CD14-positive monocyte (primary cell): ENCODE measurements around the gene MEIS2. TPM values are rescaled to one million over a fixed set of nuclear protein-coding genes. Genes with fewer than 3 reads are reported as not detected.
A peak's percentile ranks its signal among the peaks of the same experiment; 100 is the strongest.

Experiments
- DNase-seq, 3 donors: peaks; one replicate each; pipeline ENCODE4 v3.0.0-alpha.2; 2011 to 2022
- H2AFZ ChIP-seq: 2 replicates; pipeline ENCODE4 v1.6.0; 2012; ENCODE audit warnings: mild to moderate bottlenecking, low read depth, low read length, inconsistent platforms; ENCODE audit not compliant: insufficient read depth, poor library complexity, severe bottlenecking
- H3K27ac ChIP-seq, 2 donors: 1 replicate in 1 of 2; 2 replicates in 1 of 2; pipeline ENCODE4 v1.5.1; 2012 to 2013; ENCODE audit warnings: low read length in 2 of 2, control low read depth in 1 of 2, inconsistent platforms in 1 of 2, low read depth in 1 of 2, mild to moderate bottlenecking in 1 of 2
- H3K27me3 ChIP-seq, 2 donors: one replicate each; pipeline versions ENCODE4 v1.6.0 to v1.6.1; 2011 to 2013; ENCODE audit warnings: low read length in 2 of 2; ENCODE audit not compliant: control insufficient read depth in 2 of 2, insufficient read depth in 2 of 2
- H3K36me3 ChIP-seq, 2 donors: replicated peaks in 1 of 2; 1 replicate in 1 of 2; 2 replicates in 1 of 2; pipeline versions ENCODE4 v1.5.1 to v1.6.1; 2012 to 2013; ENCODE audit warnings: low read length in 2 of 2, control low read depth in 1 of 2, inconsistent platforms in 1 of 2, mild to moderate bottlenecking in 1 of 2; ENCODE audit not compliant: insufficient read depth in 2 of 2, control insufficient read depth in 1 of 2
- H3K4me1 ChIP-seq, 2 donors: 1 replicate in 1 of 2; 2 replicates in 1 of 2; pipeline versions ENCODE4 v1.5.1 to v1.6.1; 2012 to 2013; ENCODE audit warnings: low read length in 2 of 2, control low read depth in 1 of 2, inconsistent platforms in 1 of 2, mild to moderate bottlenecking in 1 of 2, moderate library complexity in 1 of 2; ENCODE audit not compliant: insufficient read depth in 2 of 2, control insufficient read depth in 1 of 2
- H3K4me2 ChIP-seq: replicated peaks from 2 replicates; pipeline ENCODE3; 2012; ENCODE audit warnings: low read length, moderate library complexity, mild to moderate bottlenecking; ENCODE audit not compliant: poor library complexity, severe bottlenecking; ENCODE audit errors: extremely low read depth
- H3K4me3 ChIP-seq, 3 experiments: fragments of 200-600 bp in 1 of 3; sonication (generic) in 1 of 3; replicated peaks in 1 of 3; 1 replicate in 2 of 3; 2 replicates in 1 of 3; pipeline ENCODE4 v1.5.1; 2011 to 2013; ENCODE audit warnings: low read length in 3 of 3, mild to moderate bottlenecking in 3 of 3, control low read depth in 2 of 3, low read depth in 2 of 3, inconsistent platforms in 1 of 3, moderate library complexity in 1 of 3
- H3K79me2 ChIP-seq: 2 replicates; pipeline ENCODE4 v1.6.0; 2012; ENCODE audit warnings: mild to moderate bottlenecking, control low read depth, inconsistent platforms, low read length, moderate library complexity; ENCODE audit not compliant: insufficient read depth
- H3K9ac ChIP-seq: 2 replicates; pipeline ENCODE4 v1.6.0; 2017; ENCODE audit warnings: low read length, mild to moderate bottlenecking; ENCODE audit not compliant: insufficient read depth, poor library complexity, severe bottlenecking
- H3K9me3 ChIP-seq, 2 donors: replicated peaks in 1 of 2; 1 replicate in 1 of 2; 2 replicates in 1 of 2; pipeline versions ENCODE4 v1.5.1 to v1.6.1; 2012 to 2013; ENCODE audit warnings: low read length in 2 of 2, control low read depth in 1 of 2; ENCODE audit not compliant: control insufficient read depth in 1 of 2, insufficient read depth in 1 of 2
- H4K20me1 ChIP-seq: 2 replicates; pipeline ENCODE4 v1.6.0; 2012; ENCODE audit warnings: mild to moderate bottlenecking, low read length, control low read depth, moderate library complexity; ENCODE audit not compliant: insufficient read depth
- H3K27ac Mint-ChIP-seq, 7 donors: one replicate each; pipeline ENCODE4 v1.8.0; 2020; ENCODE audit warnings: mild to moderate bottlenecking in 7 of 7, mixed read lengths in 7 of 7, moderate library complexity in 6 of 7, inconsistent platforms in 2 of 7
- H3K27me3 Mint-ChIP-seq, 3 donors: one replicate each; pipeline ENCODE4 v1.8.0; 2021 to 2022; ENCODE audit warnings: low read depth in 3 of 3, mild to moderate bottlenecking in 3 of 3, mixed read lengths in 3 of 3, moderate library complexity in 3 of 3, inconsistent platforms in 1 of 3
- H3K36me3 Mint-ChIP-seq, 2 donors: one replicate each; pipeline ENCODE4 v1.8.0; 2020; ENCODE audit warnings: mixed read lengths in 2 of 2, inconsistent platforms in 1 of 2, mild to moderate bottlenecking in 1 of 2
- H3K4me1 Mint-ChIP-seq: one replicate; pipeline ENCODE4 v1.8.0; 2020; ENCODE audit warnings: mild to moderate bottlenecking, mixed read lengths
- H3K4me3 Mint-ChIP-seq, 2 donors: one replicate each; pipeline ENCODE4 v1.8.0; 2020; ENCODE audit warnings: mild to moderate bottlenecking in 2 of 2, mixed read lengths in 2 of 2, moderate library complexity in 1 of 2
- H3K9me3 Mint-ChIP-seq, 7 donors: one replicate each; pipeline ENCODE4 v1.8.0; 2020 to 2022; ENCODE audit warnings: mixed read lengths in 7 of 7, mild to moderate bottlenecking in 6 of 7, moderate library complexity in 6 of 7, inconsistent platforms in 2 of 7
- CTCF ChIP-seq: fragments of 200-600 bp; IDR thresholded peaks from one replicate; pipeline ENCODE4 v1.8.0; 2022; ENCODE audit warnings: antibody characterized with exemption, mild to moderate bottlenecking
- WGBS: methylation state at CpG from one replicate; pipeline ENCODE4 v1.1.5; 2013; ENCODE audit warnings: missing lambda C conversion rate; ENCODE audit not compliant: insufficient coverage; 5-methylcytosine and 5-hydroxymethylcytosine counted together
- intact Hi-C, 2 donors: fragments of 100-400 bp; cut with micrococcal nuclease; formaldehyde crosslinking; loops; one replicate each; pipeline versions ENCODE4 v1.15.0 to v1.15.1; 2023
- polyA plus RNA-seq, 3 donors: library from polyadenylated mRNA; depleted of rRNA in 1 of 3; unstranded in 2 of 3; stranded (reverse) in 1 of 3; fragments of 300-500 nt in 2 of 3; fragments of >200 nt in 1 of 3; fragmentation: Illumina TruSeq in 2 of 3; gene quantifications; 1 replicate in 2 of 3; 2 replicates in 1 of 3; pipeline ENCODE4 v1.2.3, GENCODE V29; 2012 to 2021

MEIS2 gene
- polyA plus RNA-seq, 3 donors: not detected

DNA sequence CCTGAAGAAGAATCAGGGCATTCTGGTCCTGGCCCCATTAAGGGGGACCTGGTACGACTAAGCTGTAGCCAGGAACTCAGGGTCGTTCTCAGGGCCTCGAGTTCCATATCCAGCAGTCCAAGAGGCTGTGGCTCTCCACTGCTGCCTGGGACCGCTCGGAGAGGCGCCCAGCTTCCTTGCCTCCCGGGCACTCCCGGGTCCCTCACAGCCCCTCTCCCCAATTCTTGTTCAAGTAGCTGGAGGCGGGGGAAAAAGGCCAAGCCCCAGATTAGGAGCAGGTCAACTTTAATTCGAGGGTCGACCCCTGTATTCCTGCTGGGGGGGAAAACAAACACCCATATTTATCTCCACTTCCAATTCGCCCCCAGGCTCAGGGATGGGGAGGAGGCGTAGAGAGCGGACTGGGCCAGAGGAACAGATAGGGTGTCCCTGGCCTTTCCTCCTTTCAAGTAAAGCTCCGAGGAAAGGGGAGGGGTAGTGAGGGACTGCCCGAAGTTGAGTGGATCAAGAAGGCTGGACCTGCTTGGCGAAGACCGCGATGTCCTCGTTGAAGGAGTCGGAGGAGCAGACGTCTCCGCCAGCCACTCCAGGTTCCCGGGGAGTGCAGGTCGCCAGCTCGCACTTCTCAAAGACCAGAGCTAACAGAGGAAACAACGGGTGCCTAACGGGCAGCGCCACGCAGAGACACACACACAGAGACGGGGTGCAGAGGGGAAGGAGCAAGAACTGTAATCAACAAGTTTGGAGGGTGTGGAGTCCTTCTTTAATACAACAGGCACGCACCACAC lies 4.4 kb downstream of the MEIS2 start:
- no peaks in the 10 kb centered on the region for H3K79me2 ChIP-seq
- H3K36me3 ChIP-seq: no peaks in the 10 kb centered on the region
- H3K36me3 Mint-ChIP-seq: peaks cover 2 to 9% of the 10 kb centered on the region in 2 donors
- H3K27ac ChIP-seq: no peak overlapping the region
- H2AFZ ChIP-seq: no peak overlapping the region
- H3K27me3 Mint-ChIP-seq: peaks cover 82 to 85% (median 85%) of the 10 kb centered on the region in 3 donors
- H3K4me3 Mint-ChIP-seq: peak overlapping the region in 1 of 2 donors; percentile 91
- WGBS: 37% methylated on average over 19 of the region's 32 CpGs
- peaks cover 2 to 53% of the 10 kb centered on the region in 2 donors for H3K9me3 ChIP-seq
- H3K27ac Mint-ChIP-seq: no peak overlapping the region
- no peaks in the 10 kb centered on the region for H4K20me1 ChIP-seq
- no peak overlapping the region for H3K9ac ChIP-seq
- H3K9me3 Mint-ChIP-seq: peaks cover 3 to 46% (median 33%) of the 10 kb centered on the region in 7 donors
- TF ChIP-seq CTCF: no peak
- DNase-seq: no peak
- peaks cover 18 to 21% of the 10 kb centered on the region in 2 donors for H3K4me1 ChIP-seq
- peaks cover 36% of the 10 kb centered on the region for H3K4me1 Mint-ChIP-seq
- H3K27me3 ChIP-seq: peaks cover 72 to 88% of the 10 kb centered on the region in 2 donors
- intact Hi-C loops: no loop called here
- H3K4me2 ChIP-seq: no peak overlapping the region
- H3K4me3 ChIP-seq: no peak overlapping the region

- H3K4me1 Mint-ChIP-seq: peaks cover 29% of the 10 kb centered on the region
- peak overlapping the region in 1 of 2 donors; percentile 58 for H3K4me3 Mint-ChIP-seq
Observed at GRCh38 chr15:37094915-37095711, 5.2 kb downstream of the MEIS2 start.

More at GRCh38 chr15:37094915-37095711, 5.2 kb downstream of the MEIS2 start:
- Histone ChIP-seq H3K36me3 (no peaks in the 10 kb centered on the region), H3K4me2 (no peak overlapping the region), H4K20me1 (no peaks in the 10 kb centered on the region), H3K4me1 (peaks cover 12 to 17% of the 10 kb centered on the region in 2 donors), H2AFZ (no peak overlapping the region), H3K4me3 (no peak overlapping the region), H3K27ac (no peak overlapping the region), H3K9me3 (peaks cover 2 to 48% of the 10 kb centered on the region in 2 donors), H3K9ac (no peak overlapping the region), H3K27me3 (peaks cover 73 to 81% of the 10 kb centered on the region in 2 donors), H3K79me2 (no peaks in the 10 kb centered on the region)
- Mint-ChIP-seq H3K27me3 (peaks cover 74 to 83% (median 81%) of the 10 kb centered on the region in 3 donors), H3K27ac (no peak overlapping the region), H3K9me3 (peaks cover 1 to 39% (median 30%) of the 10 kb centered on the region in 7 donors), H3K36me3 (peaks cover under 1 to 2% of the 10 kb centered on the region in 2 donors)
- intact Hi-C loops: no loop called here
- DNase-seq: no peak
- 6% methylated on average over 23 of the region's 36 CpGs for WGBS
- TF ChIP-seq CTCF: no peak
